Osteoblast (primary cell): ENCODE measurements around the gene OR1N1. TPM values are rescaled to one million over a fixed set of nuclear protein-coding genes. Genes with fewer than 3 reads are reported as not detected.

ENCODE experiments used
- DNase-seq: peaks from one replicate; pipeline ENCODE4 v3.0.0; 2011; ENCODE audit warnings: low spot score, mixed read lengths; ENCODE audit not compliant: insufficient read length; ENCODE audit errors: missing footprints
- H2AFZ ChIP-seq: 2 replicates; pipeline ENCODE4 v1.6.0; 2011; ENCODE audit warnings: mild to moderate bottlenecking, low read length
- H3K27ac ChIP-seq: 2 replicates; pipeline ENCODE4 v1.5.1; 2011; ENCODE audit warnings: mild to moderate bottlenecking, low read depth, low read length, moderate library complexity
- H3K27me3 ChIP-seq: 2 replicates; pipeline ENCODE4 v1.6.0; 2012; ENCODE audit warnings: mild to moderate bottlenecking, control low read depth, inconsistent platforms, low read length, moderate library complexity; ENCODE audit not compliant: insufficient read depth
- H3K36me3 ChIP-seq: 2 replicates; pipeline ENCODE4 v1.5.1; 2011; ENCODE audit warnings: mild to moderate bottlenecking, low read length, control low read depth, moderate library complexity; ENCODE audit not compliant: insufficient read depth
- H3K4me1 ChIP-seq: 2 replicates; pipeline ENCODE4 v1.5.1; 2011; ENCODE audit warnings: mild to moderate bottlenecking, low read length, control low read depth, moderate library complexity; ENCODE audit not compliant: insufficient read depth
- H3K4me2 ChIP-seq: 2 replicates; pipeline ENCODE4 v1.6.0; 2011; ENCODE audit warnings: mild to moderate bottlenecking, low read length; ENCODE audit not compliant: insufficient read depth
- H3K4me3 ChIP-seq: fragments of 200-600 bp; sonication (generic); 3 replicates; pipeline ENCODE4 v1.5.1; 2012; ENCODE audit warnings: mild to moderate bottlenecking, low read length, inconsistent platforms; ENCODE audit not compliant: insufficient read depth
- H3K79me2 ChIP-seq: 2 replicates; pipeline ENCODE4 v1.6.0; 2012; ENCODE audit warnings: mild to moderate bottlenecking, low read length, control low read depth, inconsistent platforms; ENCODE audit not compliant: insufficient read depth
- H3K9me3 ChIP-seq: 2 replicates; pipeline ENCODE4 v1.5.1; 2011; ENCODE audit warnings: low read depth, low read length, control low read depth
- H4K20me1 ChIP-seq: 2 replicates; pipeline ENCODE4 v1.6.0; 2012; ENCODE audit warnings: mild to moderate bottlenecking, low read length, control low read depth; ENCODE audit not compliant: insufficient read depth
- CTCF ChIP-seq: IDR thresholded peaks from 2 replicates; pipeline ENCODE4 v1.5.1; 2011; ENCODE audit warnings: mild to moderate bottlenecking, low read depth, low read length, moderate library complexity; ENCODE audit errors: extremely low read depth
- total RNA-seq: library from RNA; depleted of rRNA; stranded (reverse); fragments of >200 nt; gene quantifications from 2 replicates; pipeline ENCODE4 v1.2.3, GENCODE V29; 2012

The OR1N1 gene
- total RNA-seq, 1 donor: not detected

- no peaks in the 10 kb centered on the region for H3K9me3 ChIP-seq
- no peak for TF ChIP-seq CTCF
- H3K27me3 ChIP-seq: no peaks in the 10 kb centered on the region
- no peaks in the 10 kb centered on the region for H3K4me1 ChIP-seq
- no peak for DNase-seq
- no peak overlapping the region for H3K4me3 ChIP-seq
- H3K4me2 ChIP-seq: no peak overlapping the region
- no peaks in the 10 kb centered on the region for H3K79me2 ChIP-seq
- no peak overlapping the region for H2AFZ ChIP-seq
- no peaks in the 10 kb centered on the region for H4K20me1 ChIP-seq
- H3K27ac ChIP-seq: no peak overlapping the region
- H3K36me3 ChIP-seq: no peaks in the 10 kb centered on the region
These were observed 34.4 kb upstream of the OR1N1 start for GRCh38 chr9:122561446-122561845.

GRCh38 chr9:122552812-122553211, 25.7 kb upstream of the OR1N1 start, which contains the start of gene OR1N2:
TSS of gene OR1N2 (plus strand) at chr9:122553112. CDS start at chr9:122553212, 100 bp downstream.
- no peak within 1 kb of the TSS for H3K4me2 ChIP-seq
- no peak within 1 kb of the TSS for H3K4me3 ChIP-seq
- no peaks in the 10 kb centered on the region for H3K27me3 ChIP-seq
- H3K9me3 ChIP-seq: no peaks in the 10 kb centered on the region
- DNase-seq: no peak
- H3K27ac ChIP-seq: no peak within 1 kb of the TSS
- no peaks in the 10 kb centered on the region for H3K79me2 ChIP-seq
- no peaks in the 10 kb centered on the region for H4K20me1 ChIP-seq
- H3K36me3 ChIP-seq: no peaks in the 10 kb centered on the region
- H2AFZ ChIP-seq: no peak within 1 kb of the TSS
- no peaks in the 10 kb centered on the region for H3K4me1 ChIP-seq
- TF ChIP-seq CTCF: no peak

GRCh38 chr9:122551371-122551770, 24.3 kb upstream of the OR1N1 start:
- no peaks in the 10 kb centered on the region for H3K9me3 ChIP-seq
- H3K4me2 ChIP-seq: no peak overlapping the region
- no peak overlapping the region for H3K27ac ChIP-seq
- no peak overlapping the region for H3K4me3 ChIP-seq
- no peaks in the 10 kb centered on the region for H4K20me1 ChIP-seq
- no peaks in the 10 kb centered on the region for H3K4me1 ChIP-seq
- no peaks in the 10 kb centered on the region for H3K36me3 ChIP-seq
- H2AFZ ChIP-seq: no peak overlapping the region
- TF ChIP-seq CTCF: no peak
- no peaks in the 10 kb centered on the region for H3K79me2 ChIP-seq
- no peak for DNase-seq
- H3K27me3 ChIP-seq: no peaks in the 10 kb centered on the region

GRCh38 chr9:122546196-122546595, 19.1 kb upstream of the OR1N1 start:
- Histone ChIP-seq H4K20me1 (no peaks in the 10 kb centered on the region), H3K36me3 (no peaks in the 10 kb centered on the region), H3K27me3 (no peaks in the 10 kb centered on the region), H3K9me3 (no peaks in the 10 kb centered on the region), H3K4me2 (no peak overlapping the region), H3K4me1 (no peaks in the 10 kb centered on the region), H3K4me3 (no peak overlapping the region), H2AFZ (no peak overlapping the region), H3K27ac (no peak overlapping the region), H3K79me2 (no peaks in the 10 kb centered on the region)
- no peak for DNase-seq
- TF ChIP-seq CTCF: no peak
